ENCODE measurements around the gene EHD4.

EHD4 gene

DNA sequence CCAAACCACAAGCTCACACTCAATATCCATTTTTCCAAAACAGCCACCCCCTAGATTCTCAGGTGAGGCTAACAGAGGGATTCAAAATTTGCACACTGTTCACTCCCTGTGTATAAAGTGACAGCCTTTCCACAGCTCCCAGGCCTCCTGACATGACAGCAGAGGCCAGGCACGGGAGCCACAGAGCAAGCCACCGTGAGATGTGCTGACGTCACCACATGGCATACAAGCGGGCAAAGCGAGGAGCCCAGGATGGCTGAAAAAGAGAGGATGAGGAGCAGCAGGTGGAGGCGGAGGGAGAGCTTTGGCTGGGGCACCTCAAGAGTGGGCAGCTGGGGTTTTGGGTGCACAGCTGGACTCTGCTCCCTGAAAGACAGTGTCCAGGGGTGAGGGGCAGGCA lies 27.1 kb downstream of the EHD4 start:
- Histone ChIP-seq H3K36me3 (ENCODE audit: control insufficient read depth, insufficient read depth, low read length) (no peaks in the 10 kb centered on the region), H3K9ac (ENCODE audit: low read length) (no peak overlapping the region), H3K4me3 (ENCODE audit: low read length) (no peak overlapping the region), H3K9me3 (ENCODE audit: control insufficient read depth, low read length) (no peaks in the 10 kb centered on the region), H3K4me1 (ENCODE audit: control insufficient read depth, insufficient read depth, low read length) (no peaks in the 10 kb centered on the region), H3K27me3 (ENCODE audit: control insufficient read depth, insufficient read depth, low read length) (no peaks in the 10 kb centered on the region)

DNA sequence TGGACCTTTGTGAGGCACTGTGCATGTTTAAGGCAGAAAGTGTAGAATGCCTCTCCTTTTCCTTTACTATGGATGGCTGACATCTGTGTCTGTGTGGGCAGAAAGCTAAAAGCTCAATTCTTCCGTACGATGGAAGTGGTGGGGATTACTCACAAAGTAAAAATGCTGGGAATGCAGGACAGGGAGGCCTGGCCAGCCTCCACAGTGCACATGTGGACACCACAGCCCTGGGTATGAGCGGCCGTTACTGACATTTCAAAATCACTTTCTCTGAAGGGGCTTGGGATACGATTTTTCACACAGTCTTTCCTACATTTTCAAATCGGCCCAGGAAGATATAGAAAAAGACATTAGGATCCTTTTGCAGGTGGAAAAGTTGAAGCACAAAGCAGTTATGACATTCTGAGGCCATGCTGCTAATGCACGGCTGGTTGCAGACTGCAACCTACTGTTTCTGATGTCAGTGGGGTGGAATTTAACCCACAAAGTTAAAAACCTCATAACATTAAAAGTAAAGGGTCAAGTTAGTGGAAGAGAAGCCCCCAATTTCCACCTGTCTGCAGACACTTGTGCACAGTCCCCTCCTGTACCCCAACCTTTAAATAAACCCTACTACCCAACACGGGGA lies 27.9 kb downstream of the EHD4 start:
- H3K4me1 ChIP-seq (ENCODE audit: control insufficient read depth, insufficient read depth, low read length), result no peaks in the 10 kb centered on the region

DNA sequence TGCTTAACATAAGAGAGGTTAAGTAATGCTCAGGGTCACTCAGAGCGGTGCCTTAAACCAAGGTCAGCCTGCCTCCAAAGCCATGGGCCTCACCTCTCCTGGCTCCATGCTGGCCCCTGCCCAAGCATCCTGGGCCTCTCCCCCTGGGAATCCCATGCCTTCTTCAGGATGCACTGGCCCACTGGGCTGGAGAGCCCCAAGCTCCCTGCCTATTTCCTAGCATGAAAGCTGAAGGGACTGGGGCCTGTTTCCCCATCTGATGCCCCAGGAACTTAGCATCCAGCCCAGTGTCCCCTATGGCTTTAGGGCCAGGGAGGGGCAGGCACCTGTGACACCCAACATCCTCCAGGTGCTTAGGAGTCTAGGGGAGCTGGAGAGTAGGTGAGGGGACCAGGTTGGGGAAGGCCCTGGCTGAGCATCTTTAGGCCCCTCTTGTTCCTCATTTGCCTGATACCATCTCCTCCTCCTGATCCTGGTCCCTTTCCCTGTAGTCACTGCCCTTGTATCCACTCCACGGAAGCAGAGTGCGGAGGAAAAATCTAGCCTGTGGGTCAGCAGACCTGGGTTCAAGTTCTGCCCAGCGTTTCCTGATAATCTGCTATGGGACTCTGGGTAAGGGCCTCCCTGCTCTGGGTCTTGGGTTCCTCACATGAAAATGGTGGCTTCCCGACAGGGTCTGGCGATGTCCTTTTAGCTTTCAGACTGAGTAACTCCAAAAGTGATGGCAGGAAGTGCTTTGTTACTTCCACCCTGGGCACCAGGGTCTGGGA lies 28.6 kb downstream of the EHD4 start:
- Histone ChIP-seq H3K27me3 (ENCODE audit: control insufficient read depth, insufficient read depth, low read length) (no peaks in the 10 kb centered on the region), H3K4me3 (ENCODE audit: low read length) (no peak overlapping the region), H3K4me1 (ENCODE audit: control insufficient read depth, insufficient read depth, low read length) (no peaks in the 10 kb centered on the region), H3K9me3 (ENCODE audit: control insufficient read depth, low read length) (no peaks in the 10 kb centered on the region), H3K9ac (ENCODE audit: low read length) (no peak overlapping the region), H3K36me3 (ENCODE audit: control insufficient read depth, insufficient read depth, low read length) (no peaks in the 10 kb centered on the region)

More for the DNA sequence above, 27.9 kb downstream of the EHD4 start:
- H3K27me3 ChIP-seq (ENCODE audit: control insufficient read depth, insufficient read depth, low read length), result no peaks in the 10 kb centered on the region
- H3K36me3 ChIP-seq (ENCODE audit: control insufficient read depth, insufficient read depth, low read length), result no peaks in the 10 kb centered on the region
- no peak overlapping the region for H3K4me3 ChIP-seq (ENCODE audit: low read length)
- H3K9ac ChIP-seq (ENCODE audit: low read length), result no peak overlapping the region
- H3K9me3 ChIP-seq (ENCODE audit: control insufficient read depth, low read length), result no peaks in the 10 kb centered on the region

DNA sequence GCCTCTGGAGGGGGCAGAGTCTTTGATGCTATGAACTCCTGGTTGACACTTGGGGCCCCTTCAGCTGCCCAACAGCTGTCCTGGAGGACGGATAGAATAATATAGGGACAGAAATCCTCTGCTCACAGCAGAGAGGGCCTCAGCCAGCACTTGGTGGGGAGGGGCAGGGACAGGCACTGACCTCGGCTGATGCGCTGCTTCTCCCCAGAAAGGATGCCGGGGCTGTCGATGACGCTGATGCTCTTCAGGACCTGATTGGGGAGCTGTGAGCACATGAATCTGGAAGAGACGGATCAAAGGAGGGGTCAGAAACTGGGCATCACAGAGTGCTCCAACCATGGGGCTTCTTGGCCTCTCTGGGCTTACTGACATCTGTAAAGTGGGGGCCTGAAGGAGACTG lies 29.5 kb downstream of the EHD4 start:
- Histone ChIP-seq H3K36me3 (ENCODE audit: control insufficient read depth, insufficient read depth, low read length) (no peaks in the 10 kb centered on the region), H3K9ac (ENCODE audit: low read length) (no peak overlapping the region), H3K4me1 (ENCODE audit: control insufficient read depth, insufficient read depth, low read length) (no peaks in the 10 kb centered on the region), H3K27me3 (ENCODE audit: control insufficient read depth, insufficient read depth, low read length) (no peaks in the 10 kb centered on the region), H3K9me3 (ENCODE audit: control insufficient read depth, low read length) (no peaks in the 10 kb centered on the region), H3K4me3 (ENCODE audit: low read length) (no peak overlapping the region)

DNA sequence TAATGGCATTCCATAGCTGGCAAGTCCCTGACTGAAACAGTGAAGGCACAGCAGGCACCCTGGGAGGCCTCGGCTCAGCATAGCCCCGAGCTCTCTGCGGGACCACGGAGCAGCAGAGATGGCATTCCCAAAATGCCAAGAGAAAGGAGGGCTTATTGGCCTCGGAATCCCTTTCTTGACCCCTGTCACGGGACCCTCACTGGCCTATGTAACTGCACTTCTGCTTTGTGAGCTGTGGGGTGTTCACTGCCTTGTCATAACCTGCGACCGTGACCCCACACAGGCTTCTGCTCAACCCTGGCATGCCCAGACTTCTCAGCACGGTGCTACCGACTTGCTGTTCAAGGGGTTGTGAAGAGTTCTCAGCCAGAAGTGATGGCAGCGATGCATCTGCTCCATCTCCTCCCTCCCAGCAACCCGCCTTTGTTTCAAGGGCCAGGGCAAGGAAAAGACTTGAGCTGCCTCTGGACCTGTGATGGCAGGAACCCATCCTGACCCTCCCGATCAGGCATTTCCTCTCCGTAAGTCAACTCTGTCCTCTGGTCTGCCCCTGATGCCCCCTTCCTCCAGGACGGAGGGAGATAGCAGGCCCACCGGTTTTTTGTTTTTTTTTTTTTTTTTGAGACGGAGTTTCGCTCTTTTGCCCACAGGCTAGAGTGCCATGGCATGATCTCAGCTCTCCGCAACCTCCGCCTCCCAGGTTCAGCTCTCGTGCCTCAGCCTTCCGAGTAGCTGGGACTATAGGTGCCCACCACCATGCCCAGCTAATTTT lies 30.5 kb downstream of the EHD4 start:
- Histone ChIP-seq H3K36me3 (ENCODE audit: control insufficient read depth, insufficient read depth, low read length) (no peaks in the 10 kb centered on the region), H3K4me1 (ENCODE audit: control insufficient read depth, insufficient read depth, low read length) (no peaks in the 10 kb centered on the region), H3K9ac (ENCODE audit: low read length) (no peak overlapping the region), H3K9me3 (ENCODE audit: control insufficient read depth, low read length) (no peaks in the 10 kb centered on the region), H3K27me3 (ENCODE audit: control insufficient read depth, insufficient read depth, low read length) (no peaks in the 10 kb centered on the region), H3K4me3 (ENCODE audit: low read length) (no peak overlapping the region)

DNA sequence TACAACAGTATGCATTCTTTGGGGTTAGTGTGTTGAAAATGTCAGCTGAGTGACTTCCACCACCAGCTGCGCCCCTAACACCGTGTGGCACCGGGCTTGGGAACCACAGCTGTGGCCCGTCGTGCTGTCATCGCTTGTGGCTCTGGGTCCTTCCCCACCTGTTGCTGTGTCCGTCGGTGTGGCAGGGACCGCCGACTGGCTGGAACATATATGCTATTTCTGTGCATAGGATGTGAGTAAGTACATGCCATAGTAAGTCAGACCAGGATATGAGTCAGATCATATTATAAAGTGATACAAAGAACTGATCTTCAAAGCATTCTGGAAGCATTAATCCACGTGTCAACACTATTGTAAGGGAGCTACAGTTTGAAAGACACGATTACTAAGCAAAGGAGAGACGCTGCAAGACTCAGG lies 31.9 kb downstream of the EHD4 start:
- no peak overlapping the region for H3K9ac ChIP-seq (ENCODE audit: low read length)
- H3K9me3 ChIP-seq (ENCODE audit: control insufficient read depth, low read length), result no peaks in the 10 kb centered on the region
- H3K36me3 ChIP-seq (ENCODE audit: control insufficient read depth, insufficient read depth, low read length), result no peaks in the 10 kb centered on the region
- no peak overlapping the region for H3K4me3 ChIP-seq (ENCODE audit: low read length)
- H3K4me1 ChIP-seq (ENCODE audit: control insufficient read depth, insufficient read depth, low read length), result no peaks in the 10 kb centered on the region
- H3K27me3 ChIP-seq (ENCODE audit: control insufficient read depth, insufficient read depth, low read length), result no peaks in the 10 kb centered on the region

DNA sequence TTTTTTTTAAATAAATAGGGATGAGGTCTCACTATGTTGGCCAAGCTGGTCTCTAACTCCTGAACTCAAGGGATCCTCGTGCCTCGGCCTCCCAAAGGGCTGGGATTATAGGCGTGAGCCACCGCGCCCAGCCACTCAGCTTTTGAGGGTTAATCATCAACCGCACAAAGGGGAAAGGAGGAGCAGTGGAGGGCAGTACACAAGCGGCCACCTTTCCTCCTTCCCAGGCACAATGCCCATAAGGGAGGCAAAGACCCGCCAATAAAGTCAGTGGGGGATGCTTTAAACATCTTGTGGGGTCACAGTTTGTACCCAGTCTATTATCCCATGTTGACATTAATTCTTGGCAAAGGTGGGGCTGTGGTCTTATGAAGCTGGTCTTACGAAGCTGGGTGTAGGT lies 32.4 kb downstream of the EHD4 start:
- peaks cover 3% of the 10 kb centered on the region for H3K4me1 ChIP-seq (ENCODE audit: control insufficient read depth, insufficient read depth, low read length)
- no peak overlapping the region for H3K4me3 ChIP-seq (ENCODE audit: low read length)
- no peak overlapping the region for H3K9ac ChIP-seq (ENCODE audit: low read length)
- H3K27me3 ChIP-seq (ENCODE audit: control insufficient read depth, insufficient read depth, low read length), result no peaks in the 10 kb centered on the region
- H3K36me3 ChIP-seq (ENCODE audit: control insufficient read depth, insufficient read depth, low read length), result no peaks in the 10 kb centered on the region
- H3K9me3 ChIP-seq (ENCODE audit: control insufficient read depth, low read length), result no peaks in the 10 kb centered on the region

DNA sequence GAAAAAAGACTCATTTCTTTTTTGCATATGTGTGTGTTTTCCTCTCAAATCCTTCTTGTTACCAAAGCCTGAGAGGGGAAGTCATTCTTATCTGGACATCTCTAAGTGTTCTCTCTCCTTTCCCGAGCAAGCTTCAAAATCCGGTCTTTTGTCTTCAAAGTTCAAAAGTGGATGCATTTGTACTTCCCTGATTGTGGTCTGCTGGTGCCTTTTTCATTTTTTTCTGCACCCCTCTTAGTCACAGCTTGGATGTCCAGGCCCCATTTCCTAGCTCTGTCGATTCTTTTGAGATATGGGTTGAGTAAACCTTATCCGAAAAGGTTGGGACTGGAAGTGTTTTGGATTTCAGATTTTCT lies 34.8 kb downstream of the EHD4 start:
- peaks cover 28% of the 10 kb centered on the region for H3K4me1 ChIP-seq (ENCODE audit: control insufficient read depth, insufficient read depth, low read length)
- no peak overlapping the region for H3K4me3 ChIP-seq (ENCODE audit: low read length)
- no peak overlapping the region for H3K9ac ChIP-seq (ENCODE audit: low read length)
- H3K36me3 ChIP-seq (ENCODE audit: control insufficient read depth, insufficient read depth, low read length), result no peaks in the 10 kb centered on the region
- H3K9me3 ChIP-seq (ENCODE audit: control insufficient read depth, low read length), result no peaks in the 10 kb centered on the region
- no peaks in the 10 kb centered on the region for H3K27me3 ChIP-seq (ENCODE audit: control insufficient read depth, insufficient read depth, low read length)

DNA sequence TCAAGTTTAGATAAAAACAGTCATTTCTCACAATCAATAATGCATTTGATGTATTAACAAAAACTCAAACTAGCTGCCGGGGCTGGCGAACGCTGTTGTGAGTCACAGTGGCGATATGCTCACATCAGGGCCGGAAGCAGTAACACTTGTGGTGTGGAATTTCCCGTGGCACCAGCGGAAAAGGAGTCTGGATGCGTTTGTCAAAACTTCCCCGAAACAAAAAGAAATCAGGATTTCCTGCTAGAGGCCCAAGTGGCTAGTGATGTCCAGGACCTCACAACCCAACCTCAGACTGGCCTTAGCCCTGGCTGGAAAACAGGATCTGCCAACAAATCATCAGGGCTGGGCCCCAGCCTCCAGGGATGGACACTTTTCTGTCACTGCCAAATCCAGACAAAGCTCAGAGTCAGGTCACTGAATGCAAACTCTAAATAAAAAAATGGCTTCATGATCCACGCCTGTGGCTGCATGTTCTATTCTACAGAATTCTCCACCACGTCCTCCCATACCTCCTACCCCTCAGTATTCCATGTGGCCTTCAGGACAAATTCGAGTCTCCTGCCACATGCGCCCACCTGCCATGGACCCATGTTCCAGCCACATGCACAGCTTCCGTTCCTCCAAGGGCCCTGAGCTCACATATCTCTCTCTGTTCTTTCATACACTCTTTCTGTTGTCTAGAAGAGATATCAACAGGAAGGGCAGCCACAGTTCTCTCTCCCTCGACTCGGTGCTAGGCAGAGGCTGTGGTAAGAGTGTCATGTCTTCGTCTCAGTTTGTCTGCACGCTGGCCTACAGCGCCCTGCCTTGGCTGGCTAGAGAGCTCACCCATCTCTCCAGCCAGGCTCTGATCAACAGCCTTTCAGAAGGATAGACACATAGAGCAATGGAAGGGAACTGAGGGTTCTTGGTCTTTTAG lies 35.4 kb downstream of the EHD4 start:
- Histone ChIP-seq H3K4me1 (ENCODE audit: control insufficient read depth, insufficient read depth, low read length) (peaks cover 29% of the 10 kb centered on the region), H3K36me3 (ENCODE audit: control insufficient read depth, insufficient read depth, low read length) (no peaks in the 10 kb centered on the region), H3K4me3 (ENCODE audit: low read length) (no peak overlapping the region), H3K27me3 (ENCODE audit: control insufficient read depth, insufficient read depth, low read length) (no peaks in the 10 kb centered on the region), H3K9me3 (ENCODE audit: control insufficient read depth, low read length) (no peaks in the 10 kb centered on the region), H3K9ac (ENCODE audit: low read length) (no peak overlapping the region)

DNA sequence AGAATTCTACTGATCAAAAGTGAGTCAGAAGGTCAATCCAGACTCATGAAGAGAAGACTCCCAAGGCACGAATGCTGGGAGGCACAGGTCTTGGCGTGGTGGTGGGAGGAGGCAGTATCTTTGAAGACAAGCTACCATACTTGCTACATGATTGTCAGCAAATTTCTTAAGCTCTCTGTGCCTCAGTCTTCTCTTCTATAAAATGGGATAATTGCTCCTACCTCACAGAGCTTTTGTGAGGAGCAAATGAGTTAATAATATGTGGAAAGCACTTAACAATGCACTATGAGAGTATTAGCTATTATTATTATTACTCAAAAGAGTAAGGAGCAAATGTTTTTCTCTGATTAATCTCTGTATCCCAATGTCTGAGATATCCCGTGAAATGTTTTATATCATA lies 36.2 kb downstream of the EHD4 start:
- no peaks in the 10 kb centered on the region for H3K27me3 ChIP-seq (ENCODE audit: control insufficient read depth, insufficient read depth, low read length)
- no peak overlapping the region for H3K9ac ChIP-seq (ENCODE audit: low read length)
- no peak overlapping the region for H3K4me3 ChIP-seq (ENCODE audit: low read length)
- H3K36me3 ChIP-seq (ENCODE audit: control insufficient read depth, insufficient read depth, low read length), result no peaks in the 10 kb centered on the region
- peaks cover 29% of the 10 kb centered on the region for H3K4me1 ChIP-seq (ENCODE audit: control insufficient read depth, insufficient read depth, low read length)
- no peaks in the 10 kb centered on the region for H3K9me3 ChIP-seq (ENCODE audit: control insufficient read depth, low read length)

DNA sequence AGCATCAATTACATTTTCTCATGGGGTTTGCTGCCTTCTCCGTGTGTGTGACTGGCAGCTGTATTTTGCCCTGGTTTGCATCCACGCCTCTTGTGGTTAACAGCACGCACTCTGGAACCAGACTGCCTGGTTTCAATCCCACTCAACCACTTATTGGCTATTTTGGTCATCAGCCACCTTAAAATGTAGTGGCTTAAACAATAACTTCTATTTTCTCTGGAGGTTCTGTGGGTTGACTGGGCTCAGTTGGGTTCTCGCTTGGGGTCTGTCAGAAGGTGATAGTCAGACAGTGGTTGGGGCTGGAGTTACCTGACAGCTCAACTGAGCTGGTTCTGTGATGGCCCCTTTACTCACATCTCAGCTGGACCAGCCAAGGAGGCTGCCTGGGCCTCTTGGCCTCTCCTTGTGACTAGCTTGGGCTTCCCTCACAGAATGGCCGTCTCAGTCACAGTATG lies 36.8 kb downstream of the EHD4 start:
- H3K4me1 ChIP-seq (ENCODE audit: control insufficient read depth, insufficient read depth, low read length), result peaks cover 32% of the 10 kb centered on the region
- H3K9ac ChIP-seq (ENCODE audit: low read length), result no peak overlapping the region
- H3K27me3 ChIP-seq (ENCODE audit: control insufficient read depth, insufficient read depth, low read length), result no peaks in the 10 kb centered on the region
- no peak overlapping the region for H3K4me3 ChIP-seq (ENCODE audit: low read length)
- no peaks in the 10 kb centered on the region for H3K9me3 ChIP-seq (ENCODE audit: control insufficient read depth, low read length)
- H3K36me3 ChIP-seq (ENCODE audit: control insufficient read depth, insufficient read depth, low read length), result no peaks in the 10 kb centered on the region

Data from mucosa of stomach (tissue), 1 donor.